CD4-positive, alpha-beta T cell treated with Interleukin-4 for 1 hour (primary cell): ENCODE results near the gene PPM1K.
A peak's percentile ranks its signal among the peaks of the same experiment; 100 is the strongest.

ENCODE experiments used
- DNase-seq, 2 donors: peaks; one replicate each; pipeline ENCODE4 v3.0.0-alpha.2; 2020 to 2022

PPM1K gene

GRCh38 chr4:88216395-88216794 lies 68.0 kb downstream of the PPM1K start:
- no peak for DNase-seq

- no peak for DNase-seq
Measured at GRCh38 chr4:88215351-88215750, 69.0 kb downstream of the PPM1K start.

- DNase-seq, result no peak
Measured at GRCh38 chr4:88212253-88212561, 72.2 kb downstream of the PPM1K start.

- DNase-seq, result peak; percentile 16 to 67
Measured at GRCh38 chr4:88211473-88212252, 72.7 kb downstream of the PPM1K start.

GRCh38 chr4:88208156-88208555 lies 76.2 kb downstream of the PPM1K start:
- DNase-seq, result no peak
